ENCODE measurements around the gene DAZL. TPM values are rescaled to one million over a fixed set of nuclear protein-coding genes. Genes with fewer than 3 reads are reported as not detected.

The DAZL gene
- total RNA-seq, 1 donor from 2014 or later, result not detected

GRCh38 chr3:16609927-16610580 is 4.8 kb upstream of the DAZL start:
- FAIRE-seq (no peak), DNase-seq (ENCODE audit: low read depth) (no peak)
- H3K27me3 ChIP-seq (ENCODE audit: control insufficient read depth, insufficient read depth, low read length), result no peaks in the 10 kb centered on the region
- H3K36me3 ChIP-seq (ENCODE audit: control insufficient read depth, insufficient read depth, low read length), result no peaks in the 10 kb centered on the region
- H3K4me3 ChIP-seq (ENCODE audit: low read depth, low read length), result no peak overlapping the region
- TF ChIP-seq CTCF (IDR thresholded peaks at IDR 0.05; ENCODE audit: insufficient read depth, low read length, severe bottlenecking), result no peak

- DNase-seq (ENCODE audit: low read depth) (no peak), FAIRE-seq (no peak)
- TF ChIP-seq CTCF (IDR thresholded peaks at IDR 0.05; ENCODE audit: insufficient read depth, low read length, severe bottlenecking), result no peak
- Histone ChIP-seq H3K4me3 (ENCODE audit: low read depth, low read length) (no peak overlapping the region), H3K36me3 (ENCODE audit: control insufficient read depth, insufficient read depth, low read length) (no peaks in the 10 kb centered on the region), H3K27me3 (ENCODE audit: control insufficient read depth, insufficient read depth, low read length) (no peaks in the 10 kb centered on the region)
Measured at GRCh38 chr3:16608816-16609215, 3.6 kb upstream of the DAZL start.

DNA sequence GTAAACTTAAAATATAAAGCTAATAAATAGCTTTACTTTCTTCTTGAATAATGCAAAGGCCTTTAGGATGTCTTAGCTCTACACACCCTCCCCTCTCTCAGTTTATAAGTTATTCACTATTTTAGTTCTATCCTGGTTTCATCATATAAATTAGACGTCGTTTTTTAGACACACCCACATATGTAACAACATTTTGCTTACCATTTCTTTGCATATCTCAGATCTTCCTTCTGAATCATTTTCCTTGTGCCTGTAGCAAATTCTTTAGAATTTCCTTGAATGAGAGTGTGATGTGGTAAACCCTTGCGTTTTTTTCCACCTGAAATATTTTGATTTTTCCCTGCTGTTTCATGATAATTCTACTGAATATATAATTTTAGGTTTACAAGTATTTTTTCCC is 2.5 kb upstream of the DAZL start:
- no peak for DNase-seq (ENCODE audit: low read depth)
- FAIRE-seq, result no peak
- no peak overlapping the region for H3K4me3 ChIP-seq (ENCODE audit: low read depth, low read length)
- H3K27me3 ChIP-seq (ENCODE audit: control insufficient read depth, insufficient read depth, low read length), result no peaks in the 10 kb centered on the region
- TF ChIP-seq CTCF (IDR thresholded peaks at IDR 0.05; ENCODE audit: insufficient read depth, low read length, severe bottlenecking), result no peak
- no peaks in the 10 kb centered on the region for H3K36me3 ChIP-seq (ENCODE audit: control insufficient read depth, insufficient read depth, low read length)

- Histone ChIP-seq H3K27me3 (ENCODE audit: control insufficient read depth, insufficient read depth, low read length) (no peaks in the 10 kb centered on the region), H3K36me3 (ENCODE audit: control insufficient read depth, insufficient read depth, low read length) (no peaks in the 10 kb centered on the region), H3K4me3 (ENCODE audit: low read depth, low read length) (no peak overlapping the region)
- no peak for TF ChIP-seq CTCF (IDR thresholded peaks at IDR 0.05; ENCODE audit: insufficient read depth, low read length, severe bottlenecking)
- peak; percentile 80 for DNase-seq (ENCODE audit: low read depth)
- no peak for FAIRE-seq
Measured at GRCh38 chr3:16606398-16606797, 1.2 kb upstream of the DAZL start.

DNA sequence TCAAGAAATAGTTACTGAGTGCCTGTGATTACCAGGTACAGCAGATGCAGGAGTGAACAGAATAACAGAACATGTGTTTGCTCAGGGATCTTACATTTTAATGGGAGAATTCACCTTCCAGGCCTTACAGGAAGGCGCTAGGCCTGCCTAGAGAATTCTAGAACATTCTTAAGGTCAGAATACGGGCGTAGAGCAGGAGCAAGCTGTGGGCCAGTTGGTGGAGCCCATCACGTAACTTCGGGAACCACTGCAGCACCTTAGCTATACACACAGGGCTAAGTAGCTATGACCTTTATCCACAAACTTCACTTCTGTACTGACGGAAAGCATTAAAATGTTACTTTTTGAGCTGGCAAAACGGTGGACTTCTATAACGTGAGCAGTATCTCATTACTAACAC is 743 bp upstream of the DAZL start:
- FAIRE-seq (no peak), DNase-seq (ENCODE audit: low read depth) (no peak)
- no peak for TF ChIP-seq CTCF (IDR thresholded peaks at IDR 0.05; ENCODE audit: insufficient read depth, low read length, severe bottlenecking)
- no peaks in the 10 kb centered on the region for H3K27me3 ChIP-seq (ENCODE audit: control insufficient read depth, insufficient read depth, low read length)
- no peaks in the 10 kb centered on the region for H3K36me3 ChIP-seq (ENCODE audit: control insufficient read depth, insufficient read depth, low read length)
- no peak overlapping the region for H3K4me3 ChIP-seq (ENCODE audit: low read depth, low read length)

DNA sequence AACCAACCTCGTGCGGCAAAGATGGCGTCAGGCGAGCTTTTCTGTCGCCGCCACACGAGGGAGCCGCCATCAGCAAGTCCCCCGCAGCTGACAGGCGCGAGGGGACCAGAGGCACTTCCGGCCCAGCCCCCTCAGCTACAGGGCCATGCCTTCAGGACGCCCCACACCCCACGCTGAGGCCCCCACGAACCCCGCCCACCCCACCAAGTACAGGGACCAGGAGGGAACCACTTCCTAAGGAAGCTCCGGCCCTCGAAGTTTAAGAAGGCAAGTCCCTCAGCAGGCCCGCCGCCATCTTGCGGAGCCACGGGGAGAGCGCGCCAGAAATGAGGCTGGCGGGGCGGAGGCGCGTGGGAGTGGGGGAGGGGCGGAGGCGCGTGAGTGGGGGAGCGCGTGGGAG is 790 bp downstream of the DAZL start:
- Histone ChIP-seq H3K36me3 (ENCODE audit: control insufficient read depth, insufficient read depth, low read length) (no peaks in the 10 kb centered on the region), H3K4me3 (ENCODE audit: low read depth, low read length) (no peak overlapping the region), H3K27me3 (ENCODE audit: control insufficient read depth, insufficient read depth, low read length) (no peaks in the 10 kb centered on the region)
- FAIRE-seq (no peak), DNase-seq (ENCODE audit: low read depth) (no peak)
- TF ChIP-seq CTCF (IDR thresholded peaks at IDR 0.05; ENCODE audit: insufficient read depth, low read length, severe bottlenecking), result no peak

All from bronchial epithelial cell (primary cell).